GM21367 (cell line): ENCODE results near the gene DBN1.

Source experiments
- ATAC-seq: cut with Tn5 transposase; IDR thresholded peaks from one replicate; pipeline ENCODE4 v1.9.1; 2021; ENCODE audit not compliant: unreplicated experiment

Gene DBN1

DNA sequence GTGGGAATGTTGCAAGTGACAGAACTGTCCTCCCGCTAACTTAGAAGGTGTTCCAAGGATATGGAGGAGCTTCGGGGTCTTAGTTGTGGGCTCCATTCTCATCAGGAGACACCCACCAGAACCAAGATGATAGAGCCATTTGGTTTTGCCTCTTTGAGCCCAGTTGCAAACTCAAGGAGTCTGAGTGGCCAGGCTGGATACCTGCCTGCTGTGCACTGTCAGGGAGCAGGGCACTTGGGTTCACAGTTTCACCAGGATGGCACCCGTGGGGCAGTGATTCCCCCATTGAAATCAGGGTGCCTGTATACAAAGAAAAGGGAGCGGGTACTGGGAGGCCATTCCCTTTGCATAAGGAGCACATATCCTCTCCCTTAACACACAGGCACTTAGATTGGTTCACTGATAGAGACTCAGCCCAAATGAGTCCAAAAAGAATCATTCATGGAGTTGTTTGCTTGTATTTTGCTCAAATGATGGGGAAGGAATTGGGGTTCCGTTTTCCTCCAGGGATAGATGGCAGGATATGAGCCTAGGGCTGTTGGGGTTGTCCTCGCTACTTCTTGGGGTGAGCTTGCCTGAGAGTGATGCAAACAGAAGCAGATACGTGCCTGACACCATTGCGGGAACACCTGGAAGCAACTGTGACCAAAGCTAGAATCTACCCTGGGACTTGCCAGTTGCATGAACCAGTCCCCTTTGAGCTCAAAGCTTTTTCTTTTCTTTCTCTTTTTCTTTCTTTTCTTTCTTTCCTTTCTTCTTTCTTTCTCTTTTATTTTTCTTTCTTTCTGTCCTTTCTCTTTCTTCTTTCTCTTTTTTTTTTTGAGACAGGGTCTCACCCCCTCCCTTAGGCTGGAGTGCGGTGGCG lies 28.1 kb downstream of the DBN1 start:
- no peak for ATAC-seq

DNA sequence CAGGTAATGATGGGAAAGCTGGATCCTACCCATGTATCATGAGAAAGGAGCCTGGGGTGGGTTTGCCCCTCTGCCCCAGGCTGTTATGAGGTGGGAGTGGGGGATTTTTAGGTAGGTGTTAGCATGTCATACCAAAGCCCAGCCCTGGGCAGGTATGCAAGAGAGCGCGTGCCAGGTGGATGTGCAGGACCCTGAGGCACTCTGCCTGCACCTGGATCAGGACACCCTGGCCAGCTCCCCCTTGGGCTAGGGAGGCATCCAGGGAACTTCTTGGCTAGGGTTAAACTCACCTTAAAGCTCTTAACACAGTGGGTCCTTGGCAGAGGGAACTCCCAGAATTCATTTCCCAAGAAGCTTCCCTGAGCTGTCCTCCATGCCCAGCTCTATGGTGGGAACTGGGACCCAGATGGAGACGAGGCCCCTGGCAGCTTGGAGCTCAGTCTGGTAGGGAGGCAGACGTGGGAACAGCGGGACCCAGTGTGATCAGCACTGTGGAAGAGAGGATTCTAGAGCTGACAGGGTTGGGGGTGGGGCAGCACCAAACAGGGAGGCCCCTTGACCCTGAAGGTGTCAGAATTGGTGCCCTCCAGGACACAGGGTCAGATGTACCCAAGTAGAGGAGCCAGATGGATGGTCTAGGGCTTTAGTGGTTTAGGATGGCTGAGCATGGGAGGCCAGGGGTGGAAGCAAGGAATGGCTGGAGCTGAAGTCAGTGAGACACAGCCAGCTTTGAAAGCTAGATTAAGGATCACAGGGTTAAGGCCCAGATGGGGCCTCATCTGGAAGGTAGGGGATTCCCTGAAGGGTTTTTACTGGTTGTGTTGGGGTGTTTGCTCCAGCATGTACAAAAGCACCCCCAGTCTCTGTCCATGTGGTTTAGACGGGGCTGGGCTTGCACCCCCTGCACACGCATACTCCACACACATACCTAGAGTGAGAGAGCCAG lies 29.1 kb downstream of the DBN1 start:
- ATAC-seq, result no peak

DNA sequence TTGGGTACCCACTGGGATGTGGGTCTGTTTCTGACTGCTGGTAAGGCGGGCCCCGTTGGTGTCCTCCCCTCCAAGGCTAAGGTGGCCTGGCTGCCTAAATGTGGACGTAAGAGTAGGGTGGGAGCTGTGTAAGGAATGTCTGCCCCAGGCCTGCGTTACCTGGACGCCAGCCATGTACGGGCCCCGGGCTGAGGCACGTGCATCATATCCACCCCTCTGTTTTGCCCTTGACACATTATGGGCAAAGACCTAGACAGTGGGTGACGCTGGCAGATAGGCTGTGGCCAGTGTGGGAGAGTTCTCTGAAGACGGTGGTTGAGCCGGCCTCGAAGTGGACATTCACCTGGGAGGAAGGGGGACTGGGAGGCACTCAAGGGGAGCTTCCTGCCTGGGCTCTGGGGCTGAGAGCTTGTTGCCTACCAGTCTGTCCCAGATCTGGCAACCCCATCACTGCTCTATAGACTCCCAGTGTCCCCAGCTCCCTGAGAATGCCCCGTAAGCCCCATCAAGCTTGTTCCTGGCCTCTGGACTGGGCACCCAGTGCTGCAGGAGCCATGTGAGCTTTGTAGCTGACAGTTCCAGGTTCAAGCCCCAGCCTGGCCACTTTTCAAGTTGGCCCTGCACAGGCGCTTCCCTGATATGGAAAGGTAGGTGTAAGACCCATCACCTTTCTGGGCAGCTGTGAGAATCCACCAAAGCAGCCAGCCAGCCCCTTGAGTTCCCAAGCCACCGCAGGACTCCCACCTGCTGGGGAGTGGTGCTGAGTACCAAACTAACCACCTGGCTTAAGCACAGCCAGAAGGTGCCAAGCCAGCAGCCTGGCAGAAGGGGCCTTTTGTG lies 30.1 kb downstream of the DBN1 start:
- no peak for ATAC-seq

DNA sequence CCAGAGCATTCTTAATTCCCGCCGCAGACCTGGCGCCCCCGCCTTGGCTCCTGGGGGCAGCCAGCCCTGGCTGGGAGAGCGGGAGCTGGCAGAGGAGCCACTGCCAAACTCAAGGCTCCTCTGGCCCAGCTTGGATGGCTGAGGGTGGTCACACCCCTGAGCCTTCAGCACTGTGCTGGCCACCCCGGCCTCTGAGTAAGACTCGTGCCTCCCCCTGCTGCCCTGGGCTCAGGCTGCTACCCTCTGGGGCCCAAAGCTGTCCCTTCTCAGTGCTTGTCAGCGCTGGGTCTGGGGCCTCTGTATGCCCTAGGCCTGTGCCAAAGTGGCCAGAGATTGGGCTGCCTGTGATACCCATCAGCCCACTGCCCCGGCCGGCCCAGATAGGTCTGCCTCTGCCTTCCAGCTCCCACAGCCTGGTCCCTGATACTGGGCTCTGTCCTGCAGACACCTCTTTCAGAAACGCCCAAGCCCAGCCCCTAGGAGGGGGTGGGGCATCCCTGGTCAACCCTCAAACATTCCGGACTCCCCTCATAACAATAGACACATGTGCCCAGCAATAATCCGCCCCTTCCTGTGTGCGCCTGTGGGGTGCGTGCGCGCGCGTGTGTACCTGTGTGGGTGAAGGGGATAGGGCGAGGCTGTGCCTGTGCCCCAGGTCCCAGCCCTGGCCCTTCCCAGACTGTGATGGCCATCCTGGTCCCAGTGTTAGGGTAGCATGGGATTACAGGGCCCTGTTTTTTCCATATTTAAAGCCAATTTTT lies 31.2 kb downstream of the DBN1 start:
- ATAC-seq, result no peak

DNA sequence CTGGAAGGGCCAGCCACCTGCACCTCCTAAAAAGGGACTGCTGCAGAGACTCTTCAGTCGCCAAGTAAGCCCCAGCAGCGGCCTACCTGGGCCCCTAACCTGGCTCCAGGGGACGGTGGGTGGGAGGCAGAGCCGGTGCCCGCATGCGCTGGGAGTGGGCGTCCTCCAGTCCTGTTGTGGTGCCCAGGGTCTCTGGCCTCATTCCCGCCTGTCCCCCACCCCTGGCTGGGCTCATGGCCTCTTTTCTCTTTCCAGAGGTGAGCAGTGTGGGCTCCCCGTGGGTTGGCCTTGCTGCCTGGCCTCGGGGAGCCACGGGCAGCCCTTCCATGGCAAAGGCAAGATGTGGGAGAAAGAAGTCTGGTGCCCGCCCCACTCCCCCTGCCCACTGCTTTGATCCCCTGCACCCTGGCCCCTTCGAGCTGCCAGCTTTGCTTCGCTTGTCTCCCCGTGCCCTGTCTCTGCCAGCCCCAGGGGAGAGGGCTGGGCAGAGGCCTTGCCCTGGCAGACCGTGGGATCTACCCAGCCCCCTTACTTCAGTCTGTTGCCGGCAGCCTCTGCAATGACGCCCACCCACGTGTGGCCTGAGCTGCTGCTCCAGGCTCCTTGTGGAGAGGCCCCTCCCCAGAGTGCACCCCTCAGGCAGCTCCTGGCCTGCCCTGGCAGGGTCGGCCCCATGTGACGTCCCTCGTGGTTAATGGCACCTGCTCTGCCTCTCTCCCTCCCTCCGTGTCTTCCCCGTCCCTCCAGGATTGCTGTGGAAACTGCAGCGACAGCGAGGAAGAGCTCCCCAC lies 32.2 kb downstream of the DBN1 start:
- no peak for ATAC-seq

DNA sequence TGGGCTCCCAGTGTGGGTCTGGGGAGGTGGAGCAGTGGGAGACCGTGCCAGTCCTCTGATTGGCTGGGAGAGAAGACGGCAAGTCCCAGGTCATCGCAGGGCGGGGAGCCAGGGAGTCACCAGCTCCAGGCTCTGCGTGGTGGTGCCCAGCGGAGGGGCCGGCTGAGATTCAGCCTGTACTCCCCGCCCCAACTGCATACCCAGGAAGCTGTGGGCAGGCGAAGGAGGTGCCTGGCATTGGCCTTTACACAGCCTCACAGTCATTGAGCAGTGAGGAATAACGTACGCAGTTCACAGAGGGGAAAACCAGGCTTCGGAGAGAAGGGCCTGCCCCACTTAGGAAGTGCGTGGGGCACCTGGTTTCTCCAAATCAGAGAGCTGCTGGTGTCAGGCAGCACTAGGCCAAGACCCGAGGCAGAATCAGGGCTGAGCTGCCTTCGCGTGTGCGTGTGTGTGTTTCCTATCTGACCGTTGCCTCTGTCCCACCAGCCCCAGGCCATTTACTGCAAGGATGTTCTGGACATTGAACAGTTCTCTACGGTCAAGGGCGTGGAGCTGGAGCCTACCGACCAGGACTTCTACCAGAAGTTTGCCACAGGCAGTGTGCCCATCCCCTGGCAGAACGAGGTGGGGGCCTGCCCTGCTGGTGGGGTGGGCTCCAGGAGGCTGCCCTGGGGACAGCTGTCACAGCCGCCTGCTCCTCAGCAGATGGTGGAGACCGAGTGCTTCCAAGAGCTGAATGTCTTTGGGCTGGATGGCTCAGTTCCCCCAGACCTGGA lies 33.0 kb downstream of the DBN1 start:
- ATAC-seq, result no peak

DNA sequence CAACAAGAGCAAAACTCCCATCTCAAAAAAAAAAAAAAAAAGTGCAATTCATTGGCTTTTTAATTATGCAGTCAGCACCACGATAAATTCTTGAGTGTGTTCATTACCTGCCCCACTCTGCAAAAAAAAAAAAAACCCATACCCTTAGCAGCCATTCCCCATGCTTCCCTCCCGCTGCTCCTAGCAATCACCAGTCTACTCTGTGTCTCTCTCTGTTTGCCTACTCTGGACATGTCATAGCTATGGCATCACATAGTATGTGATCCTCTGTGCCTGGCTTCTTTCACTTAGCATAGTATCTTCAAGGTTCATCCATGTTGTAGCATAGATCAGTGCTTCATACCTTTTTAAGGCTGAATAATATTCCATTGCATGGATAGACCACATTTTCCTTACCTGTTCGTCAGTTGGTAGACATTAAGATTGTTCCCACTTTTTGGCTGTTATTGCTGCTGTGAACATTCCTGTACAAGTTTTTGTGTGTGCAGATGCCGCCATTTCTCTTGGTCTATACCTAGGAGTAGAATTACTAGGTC lies 33.8 kb downstream of the DBN1 start:
- ATAC-seq, result no peak

DNA sequence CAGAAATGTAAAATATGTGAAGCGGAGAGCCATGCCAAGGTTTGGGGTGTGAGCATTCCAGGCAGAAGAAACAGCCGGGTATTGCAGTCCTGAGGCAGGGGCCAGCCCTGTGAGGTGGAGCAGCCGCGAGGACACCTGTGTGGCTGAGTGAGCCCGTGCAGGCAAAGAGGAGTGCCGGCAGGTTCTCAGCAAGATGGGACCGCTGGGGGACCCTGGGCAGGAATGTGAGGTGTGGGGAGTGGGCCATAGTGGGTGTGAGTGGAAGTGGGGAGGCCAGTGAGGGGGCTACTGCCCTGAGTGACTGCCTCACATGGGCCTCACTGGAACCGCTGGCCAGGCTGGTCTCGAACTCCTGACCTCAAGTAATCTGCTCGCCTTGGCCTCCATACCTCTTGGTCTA lies 35.0 kb downstream of the DBN1 start:
- ATAC-seq, result no peak

DNA sequence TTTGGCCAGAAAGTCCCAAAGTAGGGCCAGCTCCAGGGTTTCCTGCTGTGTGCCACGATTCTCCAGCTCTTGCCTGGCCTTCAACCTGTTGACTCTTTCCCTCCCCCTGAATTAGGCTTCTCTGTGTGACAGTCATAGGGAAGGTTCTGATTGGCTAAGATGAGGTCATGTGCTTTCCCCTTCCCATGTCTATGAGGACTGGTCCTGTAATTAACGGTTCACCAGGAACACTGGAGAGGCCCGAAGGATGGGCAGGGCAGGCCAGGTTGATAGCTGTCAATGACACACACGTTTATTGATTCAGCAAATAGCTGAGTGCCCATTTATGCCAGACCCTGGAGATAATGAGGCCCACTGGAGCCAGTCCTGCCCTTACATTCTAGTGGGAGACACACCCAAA lies 35.8 kb downstream of the DBN1 start:
- no peak for ATAC-seq

DNA sequence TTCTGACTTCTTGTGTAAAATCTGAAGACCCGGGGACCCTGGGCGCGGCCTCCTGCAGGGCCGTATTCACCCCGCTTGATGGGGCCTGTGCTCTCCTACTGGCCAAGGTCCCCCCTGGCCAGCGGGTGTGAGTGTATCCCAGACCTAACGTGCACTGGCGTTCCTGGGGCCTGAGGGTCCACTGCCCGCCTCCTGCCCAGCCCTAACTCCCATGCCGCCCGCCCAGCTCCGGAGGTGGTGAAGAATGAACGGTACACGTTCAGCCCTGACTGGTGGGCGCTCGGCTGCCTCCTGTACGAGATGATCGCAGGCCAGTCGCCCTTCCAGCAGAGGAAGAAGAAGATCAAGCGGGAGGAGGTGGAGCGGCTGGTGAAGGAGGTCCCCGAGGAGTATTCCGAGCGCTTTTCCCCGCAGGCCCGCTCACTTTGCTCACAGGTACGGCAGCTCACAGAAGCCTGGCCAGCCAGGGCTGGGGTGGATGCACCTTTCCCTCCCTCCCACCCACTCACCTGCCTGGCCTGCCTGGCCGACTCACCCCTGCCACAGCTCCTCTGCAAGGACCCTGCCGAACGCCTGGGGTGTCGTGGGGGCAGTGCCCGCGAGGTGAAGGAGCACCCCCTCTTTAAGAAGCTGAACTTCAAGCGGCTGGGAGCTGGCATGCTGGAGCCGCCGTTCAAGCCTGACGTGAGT lies 37.4 kb downstream of the DBN1 start:
- ATAC-seq, result no peak

DNA sequence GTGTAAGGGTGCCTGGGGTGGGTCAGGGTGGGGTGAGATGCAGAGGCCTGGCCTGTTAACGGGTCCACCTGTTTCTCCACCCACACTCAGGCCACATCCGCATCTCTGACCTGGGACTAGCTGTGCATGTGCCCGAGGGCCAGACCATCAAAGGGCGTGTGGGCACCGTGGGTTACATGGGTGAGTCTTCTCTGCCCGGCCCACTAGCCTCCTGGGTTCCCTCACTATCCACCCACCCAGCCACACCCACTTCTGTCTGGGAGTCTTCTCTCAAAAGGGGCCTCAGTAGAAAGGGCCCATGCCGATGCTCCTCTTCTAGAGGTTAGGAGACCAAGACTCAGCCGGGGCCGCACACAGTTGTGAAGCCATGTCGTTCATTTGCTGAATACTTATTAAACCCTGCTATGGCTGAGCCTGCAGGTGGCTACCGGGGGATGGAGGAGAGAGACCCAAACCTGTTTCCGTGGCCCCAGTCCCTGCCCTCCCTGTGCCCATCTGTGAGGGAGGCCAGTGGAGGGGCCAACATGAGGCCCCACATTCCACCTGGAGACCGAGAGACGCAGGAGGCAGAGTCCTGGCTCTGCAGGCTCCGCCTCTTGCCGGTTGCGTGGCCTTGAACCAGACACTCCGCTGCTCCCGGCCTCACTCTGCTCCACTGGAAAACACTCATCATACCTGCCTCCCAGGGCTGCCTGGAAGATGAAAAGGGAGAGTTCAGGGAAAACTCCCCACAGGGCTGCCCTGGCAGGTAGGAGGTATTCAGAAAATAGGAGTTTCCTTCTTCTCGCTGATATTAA lies 38.3 kb downstream of the DBN1 start:
- ATAC-seq, result no peak

DNA sequence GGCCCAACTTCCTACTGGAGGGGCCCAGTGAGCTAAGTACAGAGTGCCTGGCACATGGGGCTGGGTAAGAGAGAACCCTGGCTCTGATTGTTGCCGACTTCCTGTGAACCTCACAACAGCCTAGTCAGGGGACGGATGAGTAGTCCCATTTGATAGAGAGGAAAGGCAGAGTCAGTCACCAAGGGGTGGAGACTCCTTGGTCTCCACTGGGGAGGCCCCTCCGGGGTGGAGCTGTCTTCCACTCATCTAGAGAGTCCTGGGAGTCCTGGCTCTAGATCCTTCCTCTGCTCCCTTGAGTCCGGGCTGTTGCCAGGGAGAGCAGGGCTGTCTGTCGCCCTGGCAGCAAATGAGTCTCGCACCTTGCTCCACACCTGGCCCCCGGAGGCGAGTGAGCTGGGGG lies 39.0 kb downstream of the DBN1 start:
- no peak for ATAC-seq

DNA sequence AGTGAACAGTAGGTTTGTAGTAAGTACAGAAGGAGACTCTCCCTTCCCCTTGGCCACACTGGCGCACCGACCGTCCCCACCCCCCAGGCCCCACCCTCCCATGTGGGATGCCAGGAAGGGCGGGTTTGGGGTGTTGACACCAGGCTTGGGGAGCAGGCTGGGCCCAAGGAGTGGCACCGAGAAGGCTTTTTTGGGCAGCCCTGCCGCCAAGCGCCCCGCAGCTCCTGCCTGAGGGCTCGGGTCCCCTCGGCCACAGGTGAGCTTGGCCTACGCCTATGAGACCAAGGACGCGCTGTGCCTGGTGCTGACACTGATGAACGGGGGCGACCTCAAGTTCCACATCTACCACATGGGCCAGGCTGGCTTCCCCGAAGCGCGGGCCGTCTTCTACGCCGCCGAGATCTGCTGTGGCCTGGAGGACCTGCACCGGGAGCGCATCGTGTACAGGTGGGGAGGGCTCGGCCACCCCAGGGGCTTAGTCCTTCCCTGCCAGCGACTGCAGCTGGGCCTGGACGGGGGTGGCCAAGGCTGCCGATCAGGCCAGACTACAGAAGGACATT lies 39.7 kb downstream of the DBN1 start:
- ATAC-seq, result no peak

DNA sequence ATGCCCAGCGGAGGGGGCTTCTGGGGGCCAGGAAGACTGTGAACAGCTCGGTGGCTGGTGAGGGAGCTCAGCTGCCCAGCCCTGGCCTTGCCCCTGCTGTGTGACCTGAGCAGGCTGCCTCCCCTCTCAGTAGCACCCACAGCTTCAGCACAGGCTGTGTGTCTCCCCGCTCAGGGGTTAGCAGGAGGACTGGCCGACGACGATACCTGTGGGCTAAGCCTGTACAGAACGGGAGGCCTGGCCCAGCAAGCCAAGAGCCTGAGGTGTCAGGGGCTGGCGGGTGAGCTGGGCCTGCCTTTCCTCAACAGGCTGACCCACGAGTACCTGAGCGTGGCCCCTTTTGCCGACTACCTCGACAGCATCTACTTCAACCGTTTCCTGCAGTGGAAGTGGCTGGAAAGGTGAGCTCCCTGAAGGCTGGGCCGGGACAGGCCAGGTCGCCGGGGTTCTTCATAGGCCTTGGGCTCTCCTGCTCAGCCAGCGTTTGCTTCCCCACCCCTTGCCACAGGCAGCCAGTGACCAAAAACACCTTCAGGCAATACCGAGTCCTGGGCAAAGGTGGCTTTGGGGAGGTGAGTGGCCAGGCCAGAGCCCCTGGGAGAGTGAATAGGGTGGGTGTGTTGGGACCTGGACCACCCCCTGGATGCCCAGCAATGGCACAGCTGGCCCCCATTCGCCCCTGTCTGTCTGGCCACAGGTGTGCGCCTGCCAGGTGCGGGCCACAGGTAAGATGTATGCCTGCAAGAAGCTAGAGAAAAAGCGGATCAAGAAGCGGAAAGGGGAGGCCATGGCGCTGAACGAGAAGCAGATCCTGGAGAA lies 40.4 kb downstream of the DBN1 start:
- no peak for ATAC-seq

DNA sequence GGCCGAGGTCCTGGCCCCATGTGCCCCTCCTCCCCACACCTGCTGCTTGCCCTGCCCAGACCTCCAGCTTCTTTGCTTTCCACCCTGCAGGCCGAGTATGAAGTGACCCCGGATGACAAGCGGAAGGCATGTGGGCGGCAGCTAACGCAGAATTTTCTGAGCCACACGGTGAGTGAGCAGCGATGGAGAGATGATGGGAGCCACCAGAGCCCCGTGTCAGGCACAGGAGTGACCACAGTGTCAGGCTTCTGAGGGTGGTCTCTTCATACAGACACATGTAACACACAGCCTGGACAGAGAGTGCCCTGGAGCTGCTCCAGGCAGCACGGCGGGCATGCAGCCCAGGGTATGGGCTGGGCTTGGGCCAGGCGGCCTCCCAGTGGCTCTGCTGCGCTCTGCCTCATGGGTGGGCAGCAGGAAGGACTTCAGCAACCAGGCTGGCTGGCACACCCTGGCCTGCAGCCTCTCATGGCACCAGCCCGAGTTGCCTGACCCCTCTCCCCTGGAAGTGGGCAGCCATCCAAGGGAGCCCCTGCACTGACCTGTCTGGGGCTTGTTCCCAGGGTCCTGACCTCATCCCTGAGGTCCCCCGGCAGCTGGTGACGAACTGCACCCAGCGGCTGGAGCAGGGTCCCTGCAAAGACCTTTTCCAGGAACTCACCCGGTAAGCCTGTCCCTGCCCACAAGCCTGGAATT lies 41.1 kb downstream of the DBN1 start:
- no peak for ATAC-seq
